ENCODE data around the gene ZNF688.

Gene ZNF688

DNA sequence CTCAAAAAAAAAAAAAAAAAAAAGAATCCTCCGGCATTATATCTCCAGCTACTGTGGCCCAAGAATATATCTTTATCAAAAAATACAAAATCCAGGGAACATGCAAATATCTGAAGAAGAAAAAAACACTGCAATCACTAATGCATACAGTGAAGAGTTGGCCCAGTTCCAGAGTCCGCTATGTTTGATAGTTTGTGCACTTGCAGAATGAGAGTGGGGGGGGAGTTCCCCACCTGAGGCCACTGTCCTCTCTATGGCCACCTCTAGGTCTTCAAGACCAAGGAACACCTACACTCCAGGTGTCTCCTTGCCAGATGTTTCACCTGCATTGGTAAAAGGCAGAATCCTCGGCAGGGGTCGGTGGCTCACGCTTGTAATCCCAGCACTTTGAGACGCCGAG lies 9.9 kb upstream of the ZNF688 start:
- H3K36me3 ChIP-seq (replicated peaks; ENCODE audit: insufficient read depth, low read length), result no peaks in the 10 kb centered on the region
- no peaks in the 10 kb centered on the region for H3K27me3 ChIP-seq (replicated peaks; ENCODE audit: insufficient read depth, low read length)
- no peaks in the 10 kb centered on the region for H3K9me3 ChIP-seq (replicated peaks; ENCODE audit: insufficient read depth, low read length)
- H2AFZ ChIP-seq (ENCODE audit: low read length), result no peak overlapping the region
- DNase-seq, result no peak
- TF ChIP-seq EZH2phosphoT487 (IDR thresholded peaks at IDR 0.05; ENCODE audit: low read length) (no peak), EZH2 (optimal IDR thresholded peaks at IDR 0.05; ENCODE audit: low read depth, low read length) (no peak)
- TF ChIP-seq, protein P1, sequence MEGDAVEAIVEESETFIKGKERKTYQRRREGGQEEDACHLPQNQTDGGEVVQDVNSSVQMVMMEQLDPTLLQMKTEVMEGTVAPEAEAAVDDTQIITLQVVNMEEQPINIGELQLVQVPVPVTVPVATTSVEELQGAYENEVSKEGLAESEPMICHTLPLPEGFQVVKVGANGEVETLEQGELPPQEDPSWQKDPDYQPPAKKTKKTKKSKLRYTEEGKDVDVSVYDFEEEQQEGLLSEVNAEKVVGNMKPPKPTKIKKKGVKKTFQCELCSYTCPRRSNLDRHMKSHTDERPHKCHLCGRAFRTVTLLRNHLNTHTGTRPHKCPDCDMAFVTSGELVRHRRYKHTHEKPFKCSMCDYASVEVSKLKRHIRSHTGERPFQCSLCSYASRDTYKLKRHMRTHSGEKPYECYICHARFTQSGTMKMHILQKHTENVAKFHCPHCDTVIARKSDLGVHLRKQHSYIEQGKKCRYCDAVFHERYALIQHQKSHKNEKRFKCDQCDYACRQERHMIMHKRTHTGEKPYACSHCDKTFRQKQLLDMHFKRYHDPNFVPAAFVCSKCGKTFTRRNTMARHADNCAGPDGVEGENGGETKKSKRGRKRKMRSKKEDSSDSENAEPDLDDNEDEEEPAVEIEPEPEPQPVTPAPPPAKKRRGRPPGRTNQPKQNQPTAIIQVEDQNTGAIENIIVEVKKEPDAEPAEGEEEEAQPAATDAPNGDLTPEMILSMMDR (IDR thresholded peaks at IDR 0.05; ENCODE audit: low read length), result no peak
- H3F3A ChIP-seq (ENCODE audit: insufficient read depth, low read length), result no peaks in the 10 kb centered on the region
- peaks cover 5% of the 10 kb centered on the region; the same call in 1 of the 2 replicates for H3K4me1 ChIP-seq (ENCODE audit: low read length)
- H3K9me2 ChIP-seq (replicated peaks; ENCODE audit: insufficient read depth, low read length), result no peaks in the 10 kb centered on the region
- no peak overlapping the region for H3K4me2 ChIP-seq (ENCODE audit: low read depth, low read length)
- H3K4me3 ChIP-seq (ENCODE audit: low read length), result no peak overlapping the region
- H3K79me2 ChIP-seq (ENCODE audit: low read length), result no peaks in the 10 kb centered on the region
- H3K27ac ChIP-seq (ENCODE audit: low read length), result no peak overlapping the region
- H3K9ac ChIP-seq (ENCODE audit: low read length), result no peak overlapping the region
- no peaks in the 10 kb centered on the region for H4K20me1 ChIP-seq (ENCODE audit: insufficient read depth, low read length)

DNA sequence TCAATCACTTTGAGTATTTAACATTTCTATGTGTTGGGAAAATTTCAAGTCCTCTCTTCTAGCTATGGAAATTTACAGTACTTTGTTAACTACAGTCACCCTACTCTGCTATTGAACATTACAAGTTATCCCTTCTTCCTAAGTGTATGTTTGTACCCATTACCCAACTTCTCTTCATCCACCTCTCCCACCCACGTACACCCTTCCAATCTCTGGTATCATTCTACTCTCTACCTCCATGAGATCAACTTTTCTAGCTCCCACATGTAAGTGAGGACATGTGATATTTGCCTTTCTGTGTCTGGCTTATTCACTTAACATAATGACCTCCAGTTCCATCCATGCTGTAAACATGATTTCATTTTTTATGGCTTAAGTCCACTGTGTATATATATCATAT lies 3.2 kb upstream of the ZNF688 start:
- TF ChIP-seq EZH2 (optimal IDR thresholded peaks at IDR 0.05; ENCODE audit: low read depth, low read length), result no peak
- TF ChIP-seq EZH2phosphoT487 (IDR thresholded peaks at IDR 0.05; ENCODE audit: low read length), result no peak
- TF ChIP-seq, protein P1 (IDR thresholded peaks at IDR 0.05; ENCODE audit: low read length), result no peak
- Histone ChIP-seq H3K9me2 (replicated peaks; ENCODE audit: insufficient read depth, low read length) (no peaks in the 10 kb centered on the region), H3K4me2 (ENCODE audit: low read depth, low read length) (no peak overlapping the region)

DNA sequence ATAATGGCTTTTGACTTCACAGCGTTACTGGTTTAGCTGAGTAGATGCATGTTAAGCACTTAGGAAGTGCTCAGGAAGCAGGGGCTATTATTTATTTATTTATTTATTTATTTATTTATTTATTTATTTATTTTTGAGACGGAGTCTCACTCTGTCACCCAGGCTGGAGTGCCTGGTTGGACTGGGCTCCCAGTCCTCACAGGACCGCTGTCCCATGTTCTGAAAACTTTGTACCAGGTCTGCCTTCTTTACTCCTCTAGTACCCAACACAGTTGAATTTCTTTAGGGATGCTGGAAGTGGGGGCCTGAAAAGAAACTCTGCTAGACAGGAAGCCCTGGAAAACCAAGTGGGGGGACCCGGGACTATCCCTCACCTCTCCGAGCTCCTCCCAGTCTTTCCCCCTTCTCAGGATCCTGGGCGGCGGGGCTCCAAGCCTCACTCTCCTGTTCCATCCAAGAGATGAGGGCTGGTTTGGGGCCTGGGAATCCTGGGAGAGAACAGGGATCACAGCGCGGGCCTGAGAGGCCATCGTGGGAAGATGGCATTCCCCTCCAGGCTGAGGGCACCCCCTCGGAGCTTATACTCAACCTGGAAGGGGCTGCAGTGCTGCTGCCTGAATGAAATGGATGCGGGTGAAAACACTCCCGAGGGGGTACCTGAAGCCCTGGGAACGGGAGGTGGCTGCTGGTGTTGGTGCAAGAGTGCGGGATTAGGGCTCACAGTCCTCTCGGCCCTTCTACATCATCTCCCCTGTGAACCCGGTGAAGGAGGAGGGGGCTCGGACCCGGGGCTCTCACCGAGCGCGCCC lies 674 bp downstream of the ZNF688 start:
- H3K79me2 ChIP-seq (ENCODE audit: low read length), result peaks cover 7% of the 10 kb centered on the region; the same call in 1 of the 2 replicates
- H3K4me2 ChIP-seq (ENCODE audit: low read depth, low read length), result peak overlapping the region; percentile 97
- H4K20me1 ChIP-seq (ENCODE audit: insufficient read depth, low read length), result no peaks in the 10 kb centered on the region
- H2AFZ ChIP-seq (ENCODE audit: low read length), result peak overlapping the region; percentile 65
- no peak for DNase-seq
- H3K27me3 ChIP-seq (replicated peaks; ENCODE audit: insufficient read depth, low read length), result no peaks in the 10 kb centered on the region
- no peaks in the 10 kb centered on the region for H3K9me3 ChIP-seq (replicated peaks; ENCODE audit: insufficient read depth, low read length)
- H3K4me3 ChIP-seq (ENCODE audit: low read length), result peak overlapping the region; percentile 74
- peak overlapping the region; percentile 84 for H3K9ac ChIP-seq (ENCODE audit: low read length)
- no peaks in the 10 kb centered on the region for H3K36me3 ChIP-seq (replicated peaks; ENCODE audit: insufficient read depth, low read length)
- H3K4me1 ChIP-seq (ENCODE audit: low read length), result peaks cover 13% of the 10 kb centered on the region
- H3K9me2 ChIP-seq (replicated peaks; ENCODE audit: insufficient read depth, low read length), result no peaks in the 10 kb centered on the region
- peaks cover 17% of the 10 kb centered on the region for H3F3A ChIP-seq (ENCODE audit: insufficient read depth, low read length)
- peak overlapping the region; percentile 65; the same call in 1 of the 2 replicates for H3K27ac ChIP-seq (ENCODE audit: low read length)
- TF ChIP-seq EZH2 (optimal IDR thresholded peaks at IDR 0.05; ENCODE audit: low read depth, low read length) (no peak), EZH2phosphoT487 (IDR thresholded peaks at IDR 0.05; ENCODE audit: low read length) (no peak)
- TF ChIP-seq, protein P1 (IDR thresholded peaks at IDR 0.05; ENCODE audit: low read length), result no peak

More for the DNA sequence above, 3.2 kb upstream of the ZNF688 start:
- no peaks in the 10 kb centered on the region for H3K27me3 ChIP-seq (replicated peaks; ENCODE audit: insufficient read depth, low read length)
- DNase-seq, result no peak
- peaks cover 7% of the 10 kb centered on the region; the same call in 1 of the 2 replicates for H3K79me2 ChIP-seq (ENCODE audit: low read length)
- H3K4me1 ChIP-seq (ENCODE audit: low read length), result no peaks in the 10 kb centered on the region
- H3K36me3 ChIP-seq (replicated peaks; ENCODE audit: insufficient read depth, low read length), result no peaks in the 10 kb centered on the region
- no peak overlapping the region for H3K9ac ChIP-seq (ENCODE audit: low read length)
- no peaks in the 10 kb centered on the region for H3K9me3 ChIP-seq (replicated peaks; ENCODE audit: insufficient read depth, low read length)
- H4K20me1 ChIP-seq (ENCODE audit: insufficient read depth, low read length), result no peaks in the 10 kb centered on the region
- H2AFZ ChIP-seq (ENCODE audit: low read length), result no peak overlapping the region
- H3F3A ChIP-seq (ENCODE audit: insufficient read depth, low read length), result peaks cover 8% of the 10 kb centered on the region; the same call in 1 of the 2 replicates
- H3K27ac ChIP-seq (ENCODE audit: low read length), result no peak overlapping the region
- no peak overlapping the region for H3K4me3 ChIP-seq (ENCODE audit: low read length)

All from MM.1S (cell line).